CD14-positive monocyte (primary cell): ENCODE measurements around the gene SAMD5. TPM values are rescaled to one million over a fixed set of nuclear protein-coding genes. Genes with fewer than 3 reads are reported as not detected.

Experiments used
- DNase-seq, 3 donors: peaks; one replicate each; pipeline ENCODE4 v3.0.0-alpha.2; 2011 to 2022
- H2AFZ ChIP-seq: 2 replicates; pipeline ENCODE4 v1.6.0; 2012; ENCODE audit warnings: mild to moderate bottlenecking, low read depth, low read length, inconsistent platforms; ENCODE audit not compliant: insufficient read depth, poor library complexity, severe bottlenecking
- H3K27ac ChIP-seq, 2 donors: 1 replicate in 1 of 2; 2 replicates in 1 of 2; pipeline ENCODE4 v1.5.1; 2012 to 2013; ENCODE audit warnings: low read length in 2 of 2, control low read depth in 1 of 2, inconsistent platforms in 1 of 2, low read depth in 1 of 2, mild to moderate bottlenecking in 1 of 2
- H3K27me3 ChIP-seq, 2 donors: one replicate each; pipeline versions ENCODE4 v1.6.0 to v1.6.1; 2011 to 2013; ENCODE audit warnings: low read length in 2 of 2; ENCODE audit not compliant: control insufficient read depth in 2 of 2, insufficient read depth in 2 of 2
- H3K36me3 ChIP-seq, 2 donors: replicated peaks in 1 of 2; 1 replicate in 1 of 2; 2 replicates in 1 of 2; pipeline versions ENCODE4 v1.5.1 to v1.6.1; 2012 to 2013; ENCODE audit warnings: low read length in 2 of 2, control low read depth in 1 of 2, inconsistent platforms in 1 of 2, mild to moderate bottlenecking in 1 of 2; ENCODE audit not compliant: insufficient read depth in 2 of 2, control insufficient read depth in 1 of 2
- H3K4me1 ChIP-seq, 2 donors: 1 replicate in 1 of 2; 2 replicates in 1 of 2; pipeline versions ENCODE4 v1.5.1 to v1.6.1; 2012 to 2013; ENCODE audit warnings: low read length in 2 of 2, control low read depth in 1 of 2, inconsistent platforms in 1 of 2, mild to moderate bottlenecking in 1 of 2, moderate library complexity in 1 of 2; ENCODE audit not compliant: insufficient read depth in 2 of 2, control insufficient read depth in 1 of 2
- H3K4me2 ChIP-seq: replicated peaks from 2 replicates; pipeline ENCODE3; 2012; ENCODE audit warnings: low read length, moderate library complexity, mild to moderate bottlenecking; ENCODE audit not compliant: poor library complexity, severe bottlenecking; ENCODE audit errors: extremely low read depth
- H3K4me3 ChIP-seq, 3 experiments: fragments of 200-600 bp in 1 of 3; sonication (generic) in 1 of 3; replicated peaks in 1 of 3; 1 replicate in 2 of 3; 2 replicates in 1 of 3; pipeline ENCODE4 v1.5.1; 2011 to 2013; ENCODE audit warnings: low read length in 3 of 3, mild to moderate bottlenecking in 3 of 3, control low read depth in 2 of 3, low read depth in 2 of 3, inconsistent platforms in 1 of 3, moderate library complexity in 1 of 3
- H3K79me2 ChIP-seq: 2 replicates; pipeline ENCODE4 v1.6.0; 2012; ENCODE audit warnings: mild to moderate bottlenecking, control low read depth, inconsistent platforms, low read length, moderate library complexity; ENCODE audit not compliant: insufficient read depth
- H3K9ac ChIP-seq: 2 replicates; pipeline ENCODE4 v1.6.0; 2017; ENCODE audit warnings: low read length, mild to moderate bottlenecking; ENCODE audit not compliant: insufficient read depth, poor library complexity, severe bottlenecking
- H3K9me3 ChIP-seq, 2 donors: replicated peaks in 1 of 2; 1 replicate in 1 of 2; 2 replicates in 1 of 2; pipeline versions ENCODE4 v1.5.1 to v1.6.1; 2012 to 2013; ENCODE audit warnings: low read length in 2 of 2, control low read depth in 1 of 2; ENCODE audit not compliant: control insufficient read depth in 1 of 2, insufficient read depth in 1 of 2
- H4K20me1 ChIP-seq: 2 replicates; pipeline ENCODE4 v1.6.0; 2012; ENCODE audit warnings: mild to moderate bottlenecking, low read length, control low read depth, moderate library complexity; ENCODE audit not compliant: insufficient read depth
- H3K27ac Mint-ChIP-seq, 7 donors: one replicate each; pipeline ENCODE4 v1.8.0; 2020; ENCODE audit warnings: mild to moderate bottlenecking in 7 of 7, mixed read lengths in 7 of 7, moderate library complexity in 6 of 7, inconsistent platforms in 2 of 7
- H3K27me3 Mint-ChIP-seq, 3 donors: one replicate each; pipeline ENCODE4 v1.8.0; 2021 to 2022; ENCODE audit warnings: low read depth in 3 of 3, mild to moderate bottlenecking in 3 of 3, mixed read lengths in 3 of 3, moderate library complexity in 3 of 3, inconsistent platforms in 1 of 3
- H3K36me3 Mint-ChIP-seq, 2 donors: one replicate each; pipeline ENCODE4 v1.8.0; 2020; ENCODE audit warnings: mixed read lengths in 2 of 2, inconsistent platforms in 1 of 2, mild to moderate bottlenecking in 1 of 2
- H3K4me1 Mint-ChIP-seq: one replicate; pipeline ENCODE4 v1.8.0; 2020; ENCODE audit warnings: mild to moderate bottlenecking, mixed read lengths
- H3K4me3 Mint-ChIP-seq, 2 donors: one replicate each; pipeline ENCODE4 v1.8.0; 2020; ENCODE audit warnings: mild to moderate bottlenecking in 2 of 2, mixed read lengths in 2 of 2, moderate library complexity in 1 of 2
- H3K9me3 Mint-ChIP-seq, 7 donors: one replicate each; pipeline ENCODE4 v1.8.0; 2020 to 2022; ENCODE audit warnings: mixed read lengths in 7 of 7, mild to moderate bottlenecking in 6 of 7, moderate library complexity in 6 of 7, inconsistent platforms in 2 of 7
- CTCF ChIP-seq: fragments of 200-600 bp; IDR thresholded peaks from one replicate; pipeline ENCODE4 v1.8.0; 2022; ENCODE audit warnings: antibody characterized with exemption, mild to moderate bottlenecking
- WGBS: methylation state at CpG from one replicate; pipeline ENCODE4 v1.1.5; 2013; ENCODE audit warnings: missing lambda C conversion rate; ENCODE audit not compliant: insufficient coverage; 5-methylcytosine and 5-hydroxymethylcytosine counted together
- intact Hi-C, 2 donors: fragments of 100-400 bp; cut with micrococcal nuclease; formaldehyde crosslinking; loops; one replicate each; pipeline versions ENCODE4 v1.15.0 to v1.15.1; 2023
- polyA plus RNA-seq, 3 donors: library from polyadenylated mRNA; depleted of rRNA in 1 of 3; unstranded in 2 of 3; stranded (reverse) in 1 of 3; fragments of 300-500 nt in 2 of 3; fragments of >200 nt in 1 of 3; fragmentation: Illumina TruSeq in 2 of 3; gene quantifications; 1 replicate in 2 of 3; 2 replicates in 1 of 3; pipeline ENCODE4 v1.2.3, GENCODE V29; 2012 to 2021

Gene SAMD5
- polyA plus RNA-seq, 3 donors, result not detected

DNA sequence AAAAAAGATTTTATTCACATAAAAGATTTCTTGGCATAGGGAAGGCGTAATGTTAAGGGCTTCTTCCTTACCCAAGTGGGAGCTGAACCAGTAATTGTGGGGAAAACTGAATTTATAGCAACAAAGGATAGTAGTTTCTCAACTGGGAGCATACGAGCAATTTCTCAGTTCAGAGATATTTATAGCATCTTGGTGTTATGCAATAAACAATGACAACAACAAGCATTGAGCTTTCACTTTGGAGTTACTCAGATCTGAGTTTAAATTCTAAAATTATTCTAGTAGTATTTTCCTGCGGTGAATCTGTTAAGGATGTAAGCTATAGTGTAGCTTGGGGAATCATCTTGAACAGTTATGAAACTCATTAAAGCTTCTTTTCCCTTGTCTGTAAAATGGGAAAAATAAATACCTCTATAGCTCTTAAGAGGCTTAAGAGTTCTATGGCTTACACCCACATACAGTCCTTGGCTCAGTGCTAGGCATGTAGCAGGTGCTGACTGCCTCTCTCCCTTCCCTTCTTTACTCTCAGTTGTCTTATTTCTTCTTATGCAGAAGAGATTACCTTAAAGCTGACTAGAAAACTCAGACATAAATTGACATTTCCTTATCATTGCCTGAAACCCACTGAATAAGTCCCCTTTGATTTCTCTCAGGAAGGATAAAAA, 58.8 kb downstream of the SAMD5 start:
- Mint-ChIP-seq H3K27me3 (peaks cover 3 to 10% (median 4%) of the 10 kb centered on the region in 3 donors), H3K9me3 (peaks cover 0 to 5% (median 0%) of the 10 kb centered on the region in 7 donors), H3K36me3 (no peaks in the 10 kb centered on the region), H3K4me1 (peaks cover 2% of the 10 kb centered on the region), H3K27ac (no peak overlapping the region), H3K4me3 (no peak overlapping the region)
- Histone ChIP-seq H3K27me3 (peaks cover 0 to 2% of the 10 kb centered on the region in 2 donors), H3K79me2 (no peaks in the 10 kb centered on the region), H2AFZ (no peak overlapping the region), H3K4me2 (no peak overlapping the region), H3K9me3 (no peaks in the 10 kb centered on the region), H3K36me3 (no peaks in the 10 kb centered on the region), H3K4me1 (no peaks in the 10 kb centered on the region), H3K4me3 (no peak overlapping the region), H3K27ac (no peak overlapping the region), H4K20me1 (no peaks in the 10 kb centered on the region), H3K9ac (no peak overlapping the region)
- no peak for TF ChIP-seq CTCF
- intact Hi-C loops, result no loop called here
- no CpG with 5 or more reads among the region's 3 CpGs for WGBS
- no peak for DNase-seq

- no peak for DNase-seq
- H2AFZ ChIP-seq, result no peak overlapping the region
- intact Hi-C loops, result no loop called here
- no peaks in the 10 kb centered on the region for H3K36me3 Mint-ChIP-seq
- no peak overlapping the region for H3K4me3 ChIP-seq
- TF ChIP-seq CTCF, result no peak
- no peak overlapping the region for H3K9ac ChIP-seq
- peaks cover 0 to 5% (median 0%) of the 10 kb centered on the region in 7 donors for H3K9me3 Mint-ChIP-seq
- H3K27me3 ChIP-seq, result peaks cover 0 to 2% of the 10 kb centered on the region in 2 donors
- H4K20me1 ChIP-seq, result no peaks in the 10 kb centered on the region
- peaks cover 2% of the 10 kb centered on the region for H3K4me1 Mint-ChIP-seq
- H3K4me1 ChIP-seq, result no peaks in the 10 kb centered on the region
- WGBS, result 97% methylated on average over 5 of the region's 7 CpGs
- peaks cover 3 to 10% (median 4%) of the 10 kb centered on the region in 3 donors for H3K27me3 Mint-ChIP-seq
- H3K4me2 ChIP-seq, result no peak overlapping the region
- H3K9me3 ChIP-seq, result no peaks in the 10 kb centered on the region
- H3K27ac ChIP-seq, result no peak overlapping the region
- no peak overlapping the region for H3K4me3 Mint-ChIP-seq
- H3K36me3 ChIP-seq, result no peaks in the 10 kb centered on the region
- no peaks in the 10 kb centered on the region for H3K79me2 ChIP-seq
- H3K27ac Mint-ChIP-seq, result no peak overlapping the region
Measured at GRCh38 chr6:147569788-147570187, 61.3 kb downstream of the SAMD5 start.
